GM19328 (cell line): ENCODE measurements around the gene BEX3.

Experiments
- ATAC-seq: cut with Tn5 transposase; IDR thresholded peaks from one replicate; pipeline ENCODE4 v1.9.1; 2021; ENCODE audit warnings: mild to moderate bottlenecking, moderate library complexity; ENCODE audit not compliant: unreplicated experiment

BEX3 gene

GRCh38 chrX:103418811-103419340 lies 42.5 kb downstream of the BEX3 start:
- no peak for ATAC-seq

GRCh38 chrX:103423955-103424638 lies 47.8 kb downstream of the BEX3 start:
- no peak for ATAC-seq
